Stimulated activated CD4-positive, alpha-beta T cell treated with anti-CD3 and anti-CD28 coated beads, Interleukin-15, amount 100 ng/mL, for 1 hour (primary cell): Measurements from ENCODE around the gene CLN3.
"Not testable (repeated sequence)": the region's sequence is repeated elsewhere in the genome, so short reads cannot be mapped to it uniquely, and the experiment has no call there.

Experiments
- DNase-seq, 2 donors: peaks; one replicate each; pipeline ENCODE4 v3.0.0-alpha.2; 2020; ENCODE audit warnings: low read depth in 1 of 2, low spot score in 1 of 2

CLN3 gene

DNA sequence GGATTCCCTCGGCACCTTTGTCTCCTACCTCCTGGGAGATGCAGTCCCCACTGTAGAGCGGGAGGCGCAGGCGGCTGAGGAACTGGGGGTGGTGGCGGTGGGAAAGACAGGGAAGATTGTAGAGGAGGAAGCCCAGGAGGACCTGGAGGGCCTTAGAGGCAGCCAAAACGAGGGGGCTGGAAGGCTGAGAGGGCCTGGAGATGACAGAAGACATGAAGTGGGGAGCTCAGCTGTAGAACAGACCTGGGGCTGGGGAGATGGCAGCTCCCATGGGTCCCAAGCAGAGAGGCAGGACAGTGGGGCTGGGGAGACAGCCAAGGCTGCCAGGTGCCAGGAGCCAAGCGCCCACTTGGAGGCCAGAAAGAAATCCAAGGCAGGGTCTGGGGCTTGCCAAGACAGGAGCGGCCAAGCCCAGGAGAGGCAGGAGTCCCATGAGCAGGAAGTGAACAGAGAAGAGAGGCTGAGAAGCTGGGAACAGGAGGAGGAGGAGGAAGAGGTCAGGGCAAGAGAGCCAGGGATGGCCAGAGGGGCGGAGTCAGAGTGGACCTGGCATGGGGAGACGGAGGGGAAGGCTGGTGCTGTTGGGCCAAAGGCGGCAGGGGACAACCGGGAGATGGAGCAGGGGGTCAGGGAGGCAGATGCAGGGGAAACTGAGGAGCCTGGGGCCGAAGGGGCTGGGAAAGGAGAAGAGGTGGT, 3.4 kb upstream of the CLN3 start:
- DNase-seq = no peak

DNA sequence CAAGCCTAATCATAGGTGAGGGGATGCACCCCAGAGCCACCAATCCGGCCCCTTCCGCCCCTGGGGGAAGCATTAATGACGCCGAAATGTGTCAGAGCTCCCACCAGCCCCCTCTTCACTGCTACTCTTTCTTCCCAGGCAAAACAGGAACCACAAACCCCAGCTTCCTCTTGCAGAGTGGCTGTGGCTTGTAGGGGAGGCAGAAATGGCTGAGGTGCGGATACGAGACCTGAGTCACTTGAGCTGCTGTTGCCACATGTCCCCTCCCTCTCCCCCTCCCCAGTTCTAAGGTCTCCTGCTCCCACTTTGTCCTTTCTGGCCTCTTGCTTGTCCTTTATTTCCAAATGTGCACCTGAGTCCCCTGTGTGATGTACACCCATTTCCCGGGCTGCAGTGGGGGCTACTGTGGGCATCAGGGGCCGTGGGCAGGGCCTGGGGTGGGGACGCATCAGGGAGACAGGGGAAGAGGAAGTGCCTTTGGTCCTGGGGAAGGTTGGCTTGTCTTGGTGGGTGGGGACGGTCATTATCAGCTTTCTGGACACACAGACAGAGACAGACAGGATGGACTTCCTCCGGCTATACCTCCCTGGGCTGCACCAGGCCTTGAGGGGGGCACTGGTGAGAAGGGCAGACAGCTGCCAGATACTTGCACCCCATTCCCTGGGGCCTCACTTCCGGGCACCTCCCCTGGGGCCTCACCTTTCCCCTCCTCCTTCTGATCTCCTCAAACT, 2.4 kb upstream of the CLN3 start, which contains the start of gene APOBR:
TSS of gene APOBR (plus strand) at position 523 of the 731 bp plus-strand sequence. CDS start at position 562, 39 bp downstream.
- DNase-seq = peak; percentile 60 to 67

DNA sequence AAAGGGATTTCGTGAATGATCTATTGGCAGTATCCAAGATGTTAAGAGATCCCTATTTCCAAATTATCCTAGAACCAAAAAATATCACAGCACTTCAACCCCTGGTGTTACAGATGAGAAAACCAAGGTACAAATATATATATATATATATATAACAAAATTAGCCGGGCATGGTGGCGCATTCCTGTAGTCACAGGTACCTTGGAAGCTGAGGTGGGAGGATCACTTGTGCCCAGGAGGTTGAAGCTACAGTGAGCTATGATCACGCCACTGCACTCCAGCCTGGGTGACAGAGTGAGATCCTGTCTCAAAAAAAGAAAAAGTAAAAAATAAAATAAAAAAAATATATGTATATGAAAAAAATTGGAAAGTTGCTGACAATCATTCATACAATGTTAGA, 637 bp upstream of the CLN3 start:
- DNase-seq = no peak

DNA sequence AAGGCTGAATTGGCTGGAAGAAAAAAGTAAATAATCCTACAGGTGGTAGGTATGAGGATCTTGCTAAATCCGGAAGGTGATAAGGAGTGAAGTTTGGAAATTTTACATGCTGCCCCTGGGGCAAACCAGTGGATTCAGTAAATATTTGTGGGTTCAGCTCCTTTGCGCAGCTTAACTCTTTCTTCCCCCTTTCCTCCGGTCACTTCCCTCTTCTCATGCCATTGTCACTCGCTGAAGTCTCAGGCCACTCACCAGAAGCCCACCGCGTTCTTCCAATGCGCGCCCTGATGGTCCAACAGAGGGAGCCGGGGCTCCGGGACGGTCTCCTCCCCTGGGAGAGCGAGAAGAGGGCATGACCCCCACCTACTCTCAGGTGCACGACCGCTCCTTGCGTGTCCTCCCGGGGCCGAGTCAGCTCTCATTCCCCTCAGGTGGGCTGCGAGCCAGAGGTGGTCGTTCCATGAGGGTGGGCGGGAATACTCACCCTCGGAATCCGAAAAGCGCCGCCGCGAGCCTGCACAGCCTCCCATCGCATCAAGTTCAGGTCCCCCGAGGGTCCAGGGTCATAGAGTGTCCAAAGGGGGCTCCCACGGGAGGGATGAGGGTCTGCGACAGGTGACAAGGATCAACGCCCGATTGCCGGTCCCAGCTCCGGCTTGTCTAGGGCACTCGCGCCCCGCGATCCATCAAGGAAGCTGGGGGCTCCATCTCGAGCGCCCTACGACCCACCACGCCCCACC, 474 bp downstream of the CLN3 start:
- no peak for DNase-seq

DNA sequence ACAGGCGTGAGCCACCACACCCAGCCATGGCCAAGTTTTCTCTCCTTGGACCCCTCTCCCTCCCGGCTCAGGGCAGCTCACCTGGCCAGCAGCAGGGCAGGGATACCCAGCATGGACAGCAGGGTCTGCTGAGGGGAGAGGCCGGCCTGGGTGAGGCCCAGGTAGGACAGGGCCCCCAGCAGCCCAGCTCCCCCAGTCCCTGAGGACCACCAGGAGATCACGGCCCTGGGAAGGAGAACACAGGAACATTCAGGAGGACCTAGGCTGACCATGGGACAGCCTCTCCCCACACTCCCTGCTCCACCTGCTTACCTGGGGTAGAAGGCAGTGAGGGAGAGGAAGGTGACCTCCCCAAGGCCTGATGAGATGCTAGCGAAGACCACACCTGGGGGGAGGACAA, 5.6 kb downstream of the CLN3 start:
- no peak for DNase-seq

DNA sequence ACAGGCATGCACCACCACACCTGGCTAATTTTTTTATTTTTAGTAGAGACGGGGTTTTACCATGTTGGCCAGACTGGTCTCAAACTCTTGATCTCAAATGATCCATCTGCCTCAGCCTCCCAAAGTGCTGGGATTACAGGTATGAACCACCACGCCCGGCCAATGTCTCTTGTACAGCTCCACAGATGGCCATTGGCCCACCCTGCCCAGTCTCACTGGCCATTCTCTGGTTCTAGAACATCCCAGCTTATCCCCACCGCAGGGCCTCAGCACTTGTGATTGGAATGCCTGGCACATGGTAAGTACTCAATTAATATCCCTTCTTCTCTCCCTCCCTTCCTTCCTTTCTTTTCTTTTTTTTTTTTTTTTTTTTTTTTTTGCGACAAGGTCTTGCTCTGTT, 8.5 kb downstream of the CLN3 start:
- not testable (repeated sequence) for DNase-seq

DNA sequence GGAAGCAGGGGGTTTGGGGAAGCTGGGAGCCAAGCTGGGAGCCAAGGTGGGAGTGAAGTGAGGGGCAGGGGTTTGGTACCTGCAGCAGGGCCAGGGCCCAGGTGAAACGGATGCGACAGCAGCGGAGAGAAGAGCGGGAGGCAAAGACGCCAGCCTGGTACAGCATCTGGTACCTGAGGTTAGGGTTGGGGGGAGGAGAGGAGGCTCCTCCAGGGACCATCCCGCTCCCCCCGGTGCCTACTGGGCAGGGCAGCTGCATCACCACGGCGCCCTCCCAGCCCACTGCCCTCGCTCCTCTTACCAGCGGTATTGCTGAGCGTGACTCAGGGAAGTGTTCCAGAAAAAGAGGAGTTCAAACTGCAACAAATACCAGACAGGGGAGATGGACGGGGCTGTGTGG, 9.8 kb downstream of the CLN3 start:
- DNase-seq = no peak

DNA sequence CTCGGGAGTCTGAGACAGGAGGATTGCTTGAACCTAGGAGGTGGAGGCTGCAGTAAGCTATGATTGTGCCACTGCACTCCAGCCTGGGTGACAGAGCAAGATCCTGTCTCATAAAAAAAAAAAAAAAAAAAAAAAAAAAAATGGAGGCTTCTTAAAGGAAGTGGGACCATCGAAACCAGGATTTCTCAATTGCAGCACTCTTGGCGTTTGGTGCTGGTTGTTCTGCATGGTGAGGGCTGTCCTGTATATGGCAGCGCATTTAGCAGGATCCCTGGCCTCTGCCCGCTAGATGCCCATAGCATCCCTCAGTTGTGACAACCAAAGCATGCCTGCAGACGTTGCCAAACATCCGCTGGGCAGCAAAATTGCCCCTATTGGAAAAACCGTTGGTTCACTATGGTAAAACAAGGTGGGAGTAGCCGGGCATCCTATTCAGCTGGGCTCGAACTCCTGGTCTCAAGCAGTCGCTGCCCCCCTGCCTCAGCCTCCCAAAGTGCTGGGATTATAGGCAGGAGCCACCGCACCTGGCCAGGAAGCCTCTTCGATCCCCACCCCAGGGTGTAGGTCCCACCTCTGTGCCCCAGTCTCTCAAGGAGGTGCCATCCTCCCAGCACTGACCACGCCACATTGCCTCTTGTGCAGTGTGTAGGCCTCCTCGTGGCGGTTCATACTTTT, 13.2 kb downstream of the CLN3 start:
- no peak for DNase-seq

DNA sequence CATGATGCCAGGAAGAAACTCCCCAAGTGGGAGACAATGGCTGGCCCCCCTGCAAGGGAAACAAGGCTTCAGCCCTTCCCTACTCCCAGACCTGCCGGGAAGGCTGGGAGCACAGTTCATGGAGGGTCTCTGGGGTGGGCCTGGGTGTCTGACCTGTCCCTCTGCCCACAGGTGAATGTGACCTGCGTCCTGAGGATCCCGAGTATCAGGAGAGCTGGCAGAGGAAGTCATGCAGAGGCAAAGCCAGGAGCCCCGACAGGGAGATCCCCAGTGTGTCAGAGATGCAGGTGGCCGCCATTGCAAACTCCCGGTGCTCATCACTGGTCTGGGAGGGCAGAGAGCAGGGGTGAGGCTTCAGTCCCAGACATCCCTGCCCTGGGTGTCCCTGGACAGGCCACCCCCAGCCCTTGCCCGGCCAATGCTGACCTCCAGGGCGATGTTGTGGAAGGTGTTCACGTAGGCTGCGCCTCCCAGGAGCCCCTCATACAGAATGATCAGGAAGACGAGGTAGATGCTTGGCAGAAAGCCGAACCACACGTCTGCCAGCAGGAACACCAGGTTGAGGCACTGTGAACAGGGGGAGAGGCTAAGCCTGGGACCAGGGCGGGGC, 14.5 kb downstream of the CLN3 start:
- DNase-seq = no peak

DNA sequence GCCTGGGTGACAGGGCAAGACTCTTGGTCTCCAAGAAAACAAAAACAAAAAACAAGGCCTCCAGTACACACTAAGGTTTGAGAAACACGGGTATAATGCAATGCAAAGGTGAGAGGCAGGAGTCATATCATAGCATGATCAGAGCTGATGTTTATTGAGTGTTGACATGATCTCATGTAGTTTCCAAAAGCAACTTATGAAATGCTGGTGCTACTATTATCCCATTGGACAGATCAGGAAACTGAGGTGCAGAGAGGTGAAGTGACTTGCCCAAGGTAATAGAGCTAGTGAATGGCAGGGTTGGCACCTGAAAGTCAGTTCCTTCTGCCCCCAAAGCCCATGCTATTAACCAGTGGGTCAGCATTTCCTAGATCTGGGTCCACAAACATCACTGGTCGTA, 16.7 kb downstream of the CLN3 start:
- no peak for DNase-seq

DNA sequence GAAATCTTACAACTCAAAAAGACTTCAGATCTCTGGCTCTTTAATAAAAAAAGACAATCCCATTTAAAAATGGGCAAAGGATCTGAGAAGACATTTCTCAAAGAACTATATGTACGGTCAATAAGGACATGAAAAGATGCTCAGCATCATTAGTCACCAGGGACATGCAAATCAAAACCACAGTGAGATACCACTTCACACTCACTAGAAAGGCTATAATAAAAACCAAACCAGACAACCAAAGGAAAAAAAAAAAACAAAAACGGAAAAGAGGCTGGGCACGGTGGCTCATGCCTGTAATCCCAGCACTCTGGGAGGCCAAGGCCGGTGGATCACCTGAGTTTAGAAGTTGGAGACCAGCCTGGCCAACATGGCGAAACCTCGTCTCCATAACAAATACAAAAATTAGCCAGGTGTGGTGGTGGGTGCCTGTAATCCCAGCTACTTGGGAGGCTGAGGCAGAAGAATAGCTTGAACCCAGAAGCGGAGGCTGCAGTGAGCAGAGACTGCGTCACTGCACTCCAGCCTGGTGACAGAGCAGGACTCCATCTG, 18.1 kb downstream of the CLN3 start:
- no peak for DNase-seq

DNA sequence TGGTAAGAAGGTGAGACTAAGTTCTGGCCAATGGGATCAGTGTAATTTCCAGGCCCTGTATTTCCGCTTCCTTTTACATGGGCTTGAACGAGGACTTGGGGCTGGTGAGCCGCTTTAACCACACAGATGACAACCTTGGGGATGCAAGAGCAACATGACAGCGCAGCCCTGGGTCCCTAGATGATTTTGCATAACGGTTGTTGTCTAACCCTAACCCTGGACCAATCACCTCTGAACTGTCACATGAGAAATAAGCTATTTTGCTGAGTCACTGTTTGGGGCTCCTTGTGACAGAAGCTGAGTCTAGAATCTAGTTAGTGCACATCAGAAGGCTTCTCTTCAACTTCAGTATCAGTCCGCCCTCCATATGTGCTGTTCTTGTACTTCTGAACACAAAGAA, 44.8 kb downstream of the CLN3 start:
- not testable (repeated sequence) for DNase-seq

DNA sequence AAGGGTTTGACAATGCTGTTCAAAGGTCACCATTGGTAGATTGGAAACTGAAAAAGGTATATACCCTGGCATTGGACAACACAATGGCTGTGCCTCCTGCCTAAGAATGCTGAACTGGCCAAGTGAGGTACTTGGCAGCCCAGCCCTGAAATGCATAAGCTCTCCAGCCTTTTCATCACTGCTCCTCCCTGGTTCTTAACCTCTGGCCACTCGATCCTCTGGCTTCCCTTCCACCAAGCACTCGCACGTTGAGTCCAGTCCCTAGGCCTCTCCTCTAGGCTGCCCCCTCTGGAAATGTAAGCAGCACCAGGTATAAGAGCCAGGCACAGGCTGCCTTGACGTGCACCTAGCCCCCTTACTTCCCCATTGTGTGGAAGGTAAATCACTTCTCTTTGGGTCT, 45.5 kb downstream of the CLN3 start:
- DNase-seq = not testable (repeated sequence)

DNA sequence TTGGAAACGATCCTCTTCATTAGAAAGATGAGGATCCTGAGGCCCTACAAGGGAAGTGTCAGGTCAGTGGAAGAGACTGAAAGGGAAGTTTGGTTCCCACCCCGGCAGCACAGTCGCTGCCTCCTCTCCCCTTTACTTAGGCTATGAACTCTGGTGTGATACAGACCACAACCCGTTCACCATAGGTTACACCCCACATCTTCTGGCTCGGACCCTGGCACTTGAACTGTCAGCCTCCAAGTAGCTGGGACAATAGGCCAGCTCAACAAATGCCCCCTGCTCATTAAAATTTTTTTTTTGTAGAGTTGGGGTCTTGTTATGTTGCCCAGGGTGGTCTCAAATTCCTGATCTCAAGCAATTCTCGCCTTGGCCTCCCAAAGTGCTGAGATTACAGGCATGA, 47.9 kb downstream of the CLN3 start:
- not testable (repeated sequence) for DNase-seq

DNA sequence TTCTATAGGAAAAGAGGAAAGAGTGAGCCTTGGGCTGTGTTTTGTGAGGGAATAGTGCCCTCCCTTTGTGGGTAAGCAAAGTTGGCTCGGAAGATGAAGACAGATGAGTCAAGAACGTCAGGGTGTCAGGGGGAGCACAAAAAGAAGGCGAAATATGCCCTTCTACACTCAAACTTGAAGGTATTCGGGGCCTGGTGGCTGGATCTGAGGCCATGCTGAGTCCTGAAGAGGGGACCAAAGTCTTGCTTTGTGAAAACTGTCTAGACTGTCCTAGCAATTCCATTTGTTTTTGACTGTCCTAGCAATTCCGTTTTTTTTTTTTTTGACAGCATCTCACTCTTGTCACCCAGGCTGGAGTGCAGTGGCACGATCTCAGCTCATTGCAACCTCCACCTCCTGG, 53.0 kb downstream of the CLN3 start:
- not testable (repeated sequence) for DNase-seq

DNA sequence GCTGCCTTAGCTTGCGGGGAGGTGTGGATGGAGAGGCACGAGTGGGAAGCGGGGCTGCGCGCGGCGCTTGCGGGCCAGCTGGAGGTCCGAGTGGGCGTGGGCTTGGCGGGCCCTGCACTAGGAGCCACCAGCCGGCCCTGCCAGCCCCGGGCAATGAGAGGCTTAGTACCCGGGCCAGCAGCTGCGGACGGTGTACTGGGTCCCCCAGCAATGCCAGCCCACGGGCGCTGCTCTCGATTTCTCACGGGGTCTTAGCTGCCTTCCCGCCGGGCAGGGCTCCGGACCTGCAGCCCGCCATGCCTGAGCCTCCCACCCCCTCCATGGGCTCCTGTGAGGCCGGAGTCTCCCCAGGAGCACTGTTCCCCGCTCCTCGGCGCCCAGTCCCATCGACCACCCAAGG, 56.5 kb downstream of the CLN3 start:
- DNase-seq = not testable (repeated sequence)
